ENCODE data around the gene HRAS.

Gene HRAS

GRCh38 chr11:507727-508515, 27.5 kb downstream of the HRAS start:
- DNase-seq (ENCODE audit: low spot score): no peak

- peak; percentile 100 for DNase-seq (ENCODE audit: low spot score)
These were observed 28.2 kb downstream of the HRAS start, which contains the start of gene RNH1 for GRCh38 chr11:506995-507726. TSS of gene RNH1 (minus strand) at chr11:507242. CDS start at chr11:502162, 5,080 bp downstream.

- DNase-seq (ENCODE audit: low spot score): peak; percentile 99
These were observed 29.0 kb downstream of the HRAS start for GRCh38 chr11:506238-506994.

GRCh38 chr11:504994-505344, 30.4 kb downstream of the HRAS start:
- DNase-seq (ENCODE audit: low spot score): no peak

- DNase-seq (ENCODE audit: low spot score): peak; percentile 76
These were observed 31.1 kb downstream of the HRAS start for GRCh38 chr11:504053-504993.

- DNase-seq (ENCODE audit: low spot score): peak; percentile 65
These were observed 32.0 kb downstream of the HRAS start for GRCh38 chr11:503179-503981.

GRCh38 chr11:502288-503178, 32.8 kb downstream of the HRAS start:
- DNase-seq (ENCODE audit: low spot score): no peak

GRCh38 chr11:501683-502287, 33.6 kb downstream of the HRAS start:
- DNase-seq (ENCODE audit: low spot score): no peak

- no peak for DNase-seq (ENCODE audit: low spot score)
These were observed 34.2 kb downstream of the HRAS start for GRCh38 chr11:501001-501682.

GRCh38 chr11:499201-500076, 35.9 kb downstream of the HRAS start:
- DNase-seq (ENCODE audit: low spot score): no peak

GRCh38 chr11:498297-499181, 36.8 kb downstream of the HRAS start:
- DNase-seq (ENCODE audit: low spot score): no peak

- no peak for DNase-seq (ENCODE audit: low spot score)
These were observed 37.6 kb downstream of the HRAS start for GRCh38 chr11:497565-498296.

- DNase-seq (ENCODE audit: low spot score): no peak
These were observed 38.4 kb downstream of the HRAS start for GRCh38 chr11:496834-497564.

- DNase-seq (ENCODE audit: low spot score): no peak
These were observed 39.8 kb downstream of the HRAS start for GRCh38 chr11:495537-495931.

Data from AG08396 (cell line).